ENCODE data around the gene RMP24.

The RMP24 gene

DNA sequence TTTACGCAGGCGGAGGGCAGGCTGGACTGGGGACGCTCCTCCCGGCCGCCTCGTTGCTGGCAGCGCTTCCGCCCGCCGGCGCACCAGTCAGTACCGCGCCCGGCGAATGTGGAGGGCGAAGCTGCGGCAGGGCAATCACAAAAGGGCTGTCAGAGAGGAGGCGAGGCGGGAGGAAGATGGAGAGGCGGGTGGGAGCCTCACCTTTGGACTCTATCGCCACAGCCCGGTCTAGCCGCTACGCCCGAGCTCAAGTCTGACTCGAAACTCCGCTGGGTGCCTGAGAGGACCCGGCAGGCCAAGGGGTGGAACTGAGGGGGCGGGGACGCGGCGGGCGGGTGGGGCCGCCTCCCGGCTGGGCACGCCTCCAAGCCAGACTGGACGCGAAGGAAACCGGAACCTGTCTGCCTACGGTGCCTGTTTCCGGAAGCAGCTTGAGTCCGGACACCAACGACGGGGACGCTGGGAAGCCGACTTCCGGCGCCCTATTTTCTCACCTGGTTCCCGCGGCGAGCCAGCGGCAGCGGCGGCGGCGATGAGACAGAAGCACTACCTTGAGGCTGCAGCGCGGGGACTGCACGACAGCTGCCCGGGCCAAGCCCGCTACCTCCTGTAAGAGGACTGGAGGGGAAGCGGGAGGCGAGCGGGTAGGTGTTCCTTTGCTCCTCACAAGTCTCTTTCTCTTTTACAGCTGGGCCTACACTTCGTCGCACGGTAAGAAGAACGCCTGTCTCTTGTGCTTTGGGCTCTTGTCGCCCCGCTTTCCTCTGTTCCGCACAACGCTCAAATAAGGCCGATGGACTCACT, at the start of gene RMP24:
TSS of gene RMP24 (plus strand) at position 483 of the 804 bp plus-strand sequence.
- Histone ChIP-seq H3K4me1 (ENCODE audit: control insufficient read depth, insufficient read depth, low read length, unreplicated experiment) (peaks cover 21% of the 10 kb centered on the region), H2AFZ (ENCODE audit: low read length, unreplicated experiment) (peak within 1 kb of the TSS; percentile 93), H3K36me3 (ENCODE audit: insufficient read depth, low read length) (peaks cover 14% of the 10 kb centered on the region), H3K27ac (ENCODE audit: low read depth, low read length) (peak within 1 kb of the TSS; percentile 60), H3K79me2 (ENCODE audit: control insufficient read depth, insufficient read depth, low read length, unreplicated experiment) (peaks cover 25% of the 10 kb centered on the region), H3K4me3 (ENCODE audit: low read depth, low read length) (peak within 1 kb of the TSS; percentile 99), H3K27me3 (ENCODE audit: insufficient read depth, low read length) (no peaks in the 10 kb centered on the region)

DNA sequence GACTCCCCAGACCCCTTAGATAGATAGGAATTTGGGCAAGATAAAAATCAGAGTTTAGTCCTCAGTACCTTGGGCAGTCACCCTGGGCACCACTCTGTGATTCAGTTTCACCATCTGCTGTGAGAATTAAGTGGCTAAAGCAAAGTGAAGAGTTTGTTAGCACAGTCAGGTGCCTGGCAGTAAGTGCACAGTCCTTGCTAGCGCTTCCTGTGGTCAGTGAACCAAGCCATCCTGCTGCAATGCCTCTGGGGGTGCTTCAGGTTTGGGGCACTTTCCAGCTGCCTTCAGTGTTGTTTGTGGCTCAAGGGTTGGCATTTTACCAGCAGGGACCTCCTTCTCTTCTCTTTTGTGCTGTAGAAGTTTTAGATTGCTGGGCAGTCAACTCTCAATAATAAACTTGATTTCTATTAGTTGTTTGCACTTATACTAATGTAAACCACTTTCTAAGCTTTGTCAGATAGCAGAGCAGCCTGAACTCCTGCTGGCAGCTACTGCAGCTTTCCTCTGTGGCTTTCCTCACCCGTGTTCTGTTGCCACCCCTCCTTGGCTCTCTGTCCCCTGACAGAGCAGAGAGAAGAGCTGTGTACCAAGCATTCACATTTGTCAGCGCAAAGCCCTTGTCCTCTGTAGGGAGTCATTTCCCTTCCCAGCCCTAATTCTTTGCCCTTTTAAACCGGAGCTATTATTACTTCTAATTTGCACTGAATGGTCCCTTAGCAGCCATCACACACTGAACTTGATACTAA, 48.4 kb upstream of the RMP24 start:
- no peak overlapping the region for H3K4me3 ChIP-seq (ENCODE audit: low read depth, low read length)
- H3K36me3 ChIP-seq (ENCODE audit: insufficient read depth, low read length), result no peaks in the 10 kb centered on the region
- H3K27me3 ChIP-seq (ENCODE audit: insufficient read depth, low read length), result peaks cover 81% of the 10 kb centered on the region
- H3K79me2 ChIP-seq (ENCODE audit: control insufficient read depth, insufficient read depth, low read length, unreplicated experiment), result no peaks in the 10 kb centered on the region
- H3K27ac ChIP-seq (ENCODE audit: low read depth, low read length), result no peak overlapping the region
- H3K4me1 ChIP-seq (ENCODE audit: control insufficient read depth, insufficient read depth, low read length, unreplicated experiment), result no peaks in the 10 kb centered on the region
- H2AFZ ChIP-seq (ENCODE audit: low read length, unreplicated experiment), result no peak overlapping the region

DNA sequence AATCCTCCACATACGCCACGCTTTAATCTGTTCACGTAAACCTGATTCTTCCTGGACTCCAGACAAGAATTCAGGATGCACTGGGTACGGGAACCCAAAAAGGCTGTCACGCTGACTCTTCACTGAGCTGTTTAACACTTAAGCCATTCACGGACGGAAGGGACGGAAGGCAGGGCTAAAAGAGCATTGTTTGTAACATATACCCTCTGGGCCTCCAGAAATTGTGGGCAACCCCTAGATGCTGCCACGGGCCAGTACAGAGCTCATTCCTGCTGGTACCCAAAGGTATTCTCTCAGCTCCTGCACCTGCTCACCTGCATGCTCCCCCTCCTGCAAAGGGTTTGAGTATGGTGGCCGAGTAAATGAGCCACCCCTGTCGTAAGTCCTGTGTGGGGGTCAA, 45.6 kb upstream of the RMP24 start:
- Histone ChIP-seq H3K36me3 (ENCODE audit: insufficient read depth, low read length) (no peaks in the 10 kb centered on the region), H3K27ac (ENCODE audit: low read depth, low read length) (no peak overlapping the region), H2AFZ (ENCODE audit: low read length, unreplicated experiment) (no peak overlapping the region)

GRCh38 chr18:35927430-35927829, 45.0 kb upstream of the RMP24 start:
- H3K36me3 ChIP-seq (ENCODE audit: insufficient read depth, low read length), result no peaks in the 10 kb centered on the region
- no peak overlapping the region for H2AFZ ChIP-seq (ENCODE audit: low read length, unreplicated experiment)
- no peak overlapping the region for H3K27ac ChIP-seq (ENCODE audit: low read depth, low read length)
- H3K79me2 ChIP-seq (ENCODE audit: control insufficient read depth, insufficient read depth, low read length, unreplicated experiment), result no peaks in the 10 kb centered on the region
- no peak overlapping the region for H3K4me3 ChIP-seq (ENCODE audit: low read depth, low read length)
- H3K4me1 ChIP-seq (ENCODE audit: control insufficient read depth, insufficient read depth, low read length, unreplicated experiment), result no peaks in the 10 kb centered on the region
- peaks cover 55% of the 10 kb centered on the region for H3K27me3 ChIP-seq (ENCODE audit: insufficient read depth, low read length)

More for the DNA sequence above, 45.6 kb upstream of the RMP24 start:
- H3K4me3 ChIP-seq (ENCODE audit: low read depth, low read length), result no peak overlapping the region
- H3K79me2 ChIP-seq (ENCODE audit: control insufficient read depth, insufficient read depth, low read length, unreplicated experiment), result no peaks in the 10 kb centered on the region
- no peaks in the 10 kb centered on the region for H3K4me1 ChIP-seq (ENCODE audit: control insufficient read depth, insufficient read depth, low read length, unreplicated experiment)
- H3K27me3 ChIP-seq (ENCODE audit: insufficient read depth, low read length), result peaks cover 57% of the 10 kb centered on the region

DNA sequence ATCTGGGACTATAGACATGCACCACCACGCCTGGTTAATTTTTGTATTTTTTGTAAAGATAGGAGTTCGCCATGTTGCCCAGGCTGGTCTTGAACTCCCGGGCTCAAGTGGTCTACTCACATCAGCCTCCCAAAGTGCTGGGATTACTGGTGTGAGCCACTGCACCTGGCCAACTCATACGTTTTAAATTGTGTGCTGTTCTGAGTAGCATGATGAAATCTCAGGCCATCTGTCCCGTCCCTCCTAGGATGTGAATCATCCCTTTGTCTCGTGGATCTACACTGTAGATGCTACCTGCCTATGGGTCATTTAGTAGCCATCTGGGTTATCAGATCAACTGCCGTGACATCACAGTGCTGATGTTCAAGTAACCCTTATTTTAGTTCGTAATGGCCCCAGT, 38.5 kb upstream of the RMP24 start:
- Histone ChIP-seq H3K27me3 (ENCODE audit: insufficient read depth, low read length) (peaks cover 13% of the 10 kb centered on the region), H3K4me3 (ENCODE audit: low read depth, low read length) (no peak overlapping the region), H3K4me1 (ENCODE audit: control insufficient read depth, insufficient read depth, low read length, unreplicated experiment) (no peaks in the 10 kb centered on the region), H3K79me2 (ENCODE audit: control insufficient read depth, insufficient read depth, low read length, unreplicated experiment) (no peaks in the 10 kb centered on the region), H3K27ac (ENCODE audit: low read depth, low read length) (no peak overlapping the region), H2AFZ (ENCODE audit: low read length, unreplicated experiment) (no peak overlapping the region), H3K36me3 (ENCODE audit: insufficient read depth, low read length) (no peaks in the 10 kb centered on the region)

DNA sequence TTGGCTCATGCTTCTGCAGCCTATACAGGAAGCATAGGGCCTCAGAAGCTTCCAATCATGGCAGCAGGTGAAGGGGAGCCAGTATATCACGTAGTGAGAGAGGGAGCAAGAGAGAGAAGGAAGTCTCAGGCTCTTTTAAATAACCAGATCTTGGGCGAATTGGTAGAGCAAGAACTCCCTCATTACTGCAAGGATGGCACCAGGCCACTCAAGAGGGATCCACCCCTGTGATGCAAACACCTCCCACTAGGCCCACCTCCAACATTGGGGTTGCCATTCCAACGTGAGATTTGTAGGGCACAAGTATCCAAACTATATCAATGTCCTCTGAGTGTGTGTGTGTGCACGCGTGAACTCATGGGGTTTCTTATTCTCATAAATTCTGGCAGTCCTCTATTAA, 37.6 kb upstream of the RMP24 start:
- no peaks in the 10 kb centered on the region for H3K36me3 ChIP-seq (ENCODE audit: insufficient read depth, low read length)
- H3K79me2 ChIP-seq (ENCODE audit: control insufficient read depth, insufficient read depth, low read length, unreplicated experiment), result no peaks in the 10 kb centered on the region
- H3K27me3 ChIP-seq (ENCODE audit: insufficient read depth, low read length), result peaks cover 13% of the 10 kb centered on the region
- H2AFZ ChIP-seq (ENCODE audit: low read length, unreplicated experiment), result no peak overlapping the region
- no peak overlapping the region for H3K27ac ChIP-seq (ENCODE audit: low read depth, low read length)
- no peak overlapping the region for H3K4me3 ChIP-seq (ENCODE audit: low read depth, low read length)
- no peaks in the 10 kb centered on the region for H3K4me1 ChIP-seq (ENCODE audit: control insufficient read depth, insufficient read depth, low read length, unreplicated experiment)

GRCh38 chr18:35935805-35936204, 36.7 kb upstream of the RMP24 start:
- Histone ChIP-seq H3K27ac (ENCODE audit: low read depth, low read length) (no peak overlapping the region), H3K4me1 (ENCODE audit: control insufficient read depth, insufficient read depth, low read length, unreplicated experiment) (no peaks in the 10 kb centered on the region), H3K4me3 (ENCODE audit: low read depth, low read length) (no peak overlapping the region), H3K79me2 (ENCODE audit: control insufficient read depth, insufficient read depth, low read length, unreplicated experiment) (no peaks in the 10 kb centered on the region), H3K36me3 (ENCODE audit: insufficient read depth, low read length) (no peaks in the 10 kb centered on the region), H3K27me3 (ENCODE audit: insufficient read depth, low read length) (peaks cover 13% of the 10 kb centered on the region), H2AFZ (ENCODE audit: low read length, unreplicated experiment) (no peak overlapping the region)

DNA sequence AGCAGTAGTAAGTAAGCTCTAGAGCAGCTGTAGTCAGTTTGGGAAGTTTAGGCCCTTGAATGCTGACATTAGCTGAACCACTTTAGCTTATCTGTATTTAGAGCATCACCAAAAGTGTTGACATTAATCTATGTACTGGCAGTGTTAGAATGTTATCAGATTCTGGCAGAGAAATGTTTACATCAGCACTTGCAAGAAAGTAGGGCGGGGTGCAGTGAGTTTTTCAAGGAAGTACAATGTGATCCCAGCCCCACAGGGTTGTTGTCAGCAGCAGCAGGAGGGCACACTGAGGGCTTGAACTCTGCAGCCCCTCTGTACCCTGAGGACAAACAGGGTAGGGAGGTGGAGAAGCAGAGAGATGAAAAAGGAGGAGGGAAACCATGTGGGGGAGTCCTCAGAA, 35.5 kb upstream of the RMP24 start:
- Histone ChIP-seq H2AFZ (ENCODE audit: low read length, unreplicated experiment) (no peak overlapping the region), H3K36me3 (ENCODE audit: insufficient read depth, low read length) (no peaks in the 10 kb centered on the region), H3K4me3 (ENCODE audit: low read depth, low read length) (no peak overlapping the region), H3K4me1 (ENCODE audit: control insufficient read depth, insufficient read depth, low read length, unreplicated experiment) (no peaks in the 10 kb centered on the region), H3K27ac (ENCODE audit: low read depth, low read length) (no peak overlapping the region), H3K79me2 (ENCODE audit: control insufficient read depth, insufficient read depth, low read length, unreplicated experiment) (no peaks in the 10 kb centered on the region), H3K27me3 (ENCODE audit: insufficient read depth, low read length) (peaks cover 16% of the 10 kb centered on the region)

DNA sequence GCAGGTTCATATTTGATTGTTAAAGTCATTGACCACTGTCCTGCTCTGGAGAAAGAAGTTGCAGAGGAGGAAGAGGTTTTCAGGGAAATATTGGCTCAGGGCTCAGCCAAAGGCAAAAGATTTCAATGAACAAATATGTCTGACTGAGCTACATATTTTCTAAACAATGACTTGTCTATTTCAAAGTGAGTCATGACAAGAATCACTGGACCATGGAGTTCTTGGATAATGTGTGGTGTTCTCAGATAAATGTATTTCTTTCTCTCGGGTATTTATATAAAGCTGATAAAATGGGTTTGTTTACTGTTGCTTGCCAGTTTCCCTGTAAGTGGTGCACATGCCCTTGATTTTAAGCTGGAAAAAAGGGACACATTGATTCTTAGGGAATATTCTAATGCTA, 34.3 kb upstream of the RMP24 start:
- no peak overlapping the region for H3K4me3 ChIP-seq (ENCODE audit: low read depth, low read length)
- H3K27ac ChIP-seq (ENCODE audit: low read depth, low read length), result no peak overlapping the region

DNA sequence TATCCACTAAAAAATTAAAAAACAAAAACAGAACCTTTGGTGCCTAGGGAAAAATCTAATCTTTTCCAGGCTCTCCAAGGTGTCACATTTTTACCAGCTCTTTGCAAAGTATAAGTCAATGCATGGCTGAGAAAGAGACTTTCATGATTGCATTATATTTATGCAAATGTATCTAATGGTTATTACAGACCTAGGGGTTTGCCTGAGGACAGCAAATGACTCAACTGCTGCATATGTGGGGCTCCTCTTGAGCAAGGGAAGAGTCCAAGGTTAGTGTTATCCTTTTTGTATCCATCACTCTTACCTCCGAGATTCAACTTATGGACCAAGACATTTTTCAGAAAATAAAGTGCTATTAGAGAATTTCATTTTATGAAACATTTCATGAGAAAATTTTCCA, 33.9 kb upstream of the RMP24 start:
- no peak overlapping the region for H2AFZ ChIP-seq (ENCODE audit: low read length, unreplicated experiment)
- no peaks in the 10 kb centered on the region for H3K79me2 ChIP-seq (ENCODE audit: control insufficient read depth, insufficient read depth, low read length, unreplicated experiment)
- H3K36me3 ChIP-seq (ENCODE audit: insufficient read depth, low read length), result no peaks in the 10 kb centered on the region
- H3K4me3 ChIP-seq (ENCODE audit: low read depth, low read length), result no peak overlapping the region
- H3K27ac ChIP-seq (ENCODE audit: low read depth, low read length), result no peak overlapping the region
- H3K27me3 ChIP-seq (ENCODE audit: insufficient read depth, low read length), result peaks cover 10% of the 10 kb centered on the region
- H3K4me1 ChIP-seq (ENCODE audit: control insufficient read depth, insufficient read depth, low read length, unreplicated experiment), result no peaks in the 10 kb centered on the region

More for the DNA sequence above, 34.3 kb upstream of the RMP24 start:
- Histone ChIP-seq H3K4me1 (ENCODE audit: control insufficient read depth, insufficient read depth, low read length, unreplicated experiment) (no peaks in the 10 kb centered on the region), H3K79me2 (ENCODE audit: control insufficient read depth, insufficient read depth, low read length, unreplicated experiment) (no peaks in the 10 kb centered on the region), H3K36me3 (ENCODE audit: insufficient read depth, low read length) (no peaks in the 10 kb centered on the region), H3K27me3 (ENCODE audit: insufficient read depth, low read length) (peaks cover 10% of the 10 kb centered on the region), H2AFZ (ENCODE audit: low read length, unreplicated experiment) (no peak overlapping the region)

DNA sequence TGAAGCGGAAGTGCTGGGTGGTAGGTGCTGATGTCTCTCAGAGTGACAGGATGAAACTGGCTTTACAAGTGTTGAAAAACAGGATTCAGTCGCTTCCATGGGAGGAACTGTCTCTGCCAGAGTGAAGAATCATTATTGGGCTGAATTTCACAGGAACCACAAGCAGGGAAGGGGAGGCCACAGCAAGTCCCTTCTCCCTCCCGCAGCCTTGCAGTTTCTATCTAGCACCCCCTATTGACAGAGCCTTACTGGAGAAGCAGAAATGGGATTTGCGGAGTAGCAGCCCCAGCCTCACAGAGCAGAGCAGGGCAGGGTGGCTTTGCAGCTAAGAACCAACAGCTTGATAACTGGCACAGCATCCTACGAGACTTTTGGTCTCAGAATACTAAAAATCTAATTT, 33.3 kb upstream of the RMP24 start:
- Histone ChIP-seq H3K36me3 (ENCODE audit: insufficient read depth, low read length) (no peaks in the 10 kb centered on the region), H3K4me1 (ENCODE audit: control insufficient read depth, insufficient read depth, low read length, unreplicated experiment) (no peaks in the 10 kb centered on the region), H3K79me2 (ENCODE audit: control insufficient read depth, insufficient read depth, low read length, unreplicated experiment) (no peaks in the 10 kb centered on the region), H3K27ac (ENCODE audit: low read depth, low read length) (no peak overlapping the region), H3K4me3 (ENCODE audit: low read depth, low read length) (no peak overlapping the region), H3K27me3 (ENCODE audit: insufficient read depth, low read length) (peaks cover 10% of the 10 kb centered on the region), H2AFZ (ENCODE audit: low read length, unreplicated experiment) (no peak overlapping the region)
